GM18502 (cell line): ENCODE measurements around the gene VAMP5.
A peak's percentile ranks its signal among the peaks of the same experiment; 100 is the strongest.
"Not testable (repeated sequence)": the region's sequence is repeated elsewhere in the genome, so short reads cannot be mapped to it uniquely, and the experiment has no call there.

ENCODE experiments used
- ATAC-seq: cut with Tn5 transposase; IDR thresholded peaks from one replicate; pipeline ENCODE4 v1.9.1; 2021; ENCODE audit warnings: mild to moderate bottlenecking; ENCODE audit not compliant: unreplicated experiment, poor library complexity

Gene VAMP5

DNA sequence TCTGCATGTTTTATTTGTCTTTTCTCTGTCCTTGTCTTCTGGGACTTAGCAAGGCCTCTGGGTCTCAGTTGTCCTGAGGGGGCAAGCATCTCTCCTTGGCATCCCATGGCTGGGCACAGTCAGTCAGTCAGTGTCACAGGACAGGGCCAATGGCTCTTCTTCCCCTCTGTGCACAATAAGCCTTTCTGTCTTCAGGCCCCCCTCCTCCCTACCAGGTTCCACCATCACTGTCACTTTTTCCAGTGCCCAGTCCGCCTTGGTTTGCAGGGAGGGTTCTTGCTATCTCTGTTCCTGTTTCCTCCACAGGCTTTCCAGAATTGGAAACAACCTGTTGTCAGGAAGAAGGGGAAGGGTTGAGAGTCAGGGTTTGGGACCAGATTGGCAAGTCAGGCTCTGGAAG lies 1.7 kb upstream of the VAMP5 start:
- ATAC-seq: no peak

DNA sequence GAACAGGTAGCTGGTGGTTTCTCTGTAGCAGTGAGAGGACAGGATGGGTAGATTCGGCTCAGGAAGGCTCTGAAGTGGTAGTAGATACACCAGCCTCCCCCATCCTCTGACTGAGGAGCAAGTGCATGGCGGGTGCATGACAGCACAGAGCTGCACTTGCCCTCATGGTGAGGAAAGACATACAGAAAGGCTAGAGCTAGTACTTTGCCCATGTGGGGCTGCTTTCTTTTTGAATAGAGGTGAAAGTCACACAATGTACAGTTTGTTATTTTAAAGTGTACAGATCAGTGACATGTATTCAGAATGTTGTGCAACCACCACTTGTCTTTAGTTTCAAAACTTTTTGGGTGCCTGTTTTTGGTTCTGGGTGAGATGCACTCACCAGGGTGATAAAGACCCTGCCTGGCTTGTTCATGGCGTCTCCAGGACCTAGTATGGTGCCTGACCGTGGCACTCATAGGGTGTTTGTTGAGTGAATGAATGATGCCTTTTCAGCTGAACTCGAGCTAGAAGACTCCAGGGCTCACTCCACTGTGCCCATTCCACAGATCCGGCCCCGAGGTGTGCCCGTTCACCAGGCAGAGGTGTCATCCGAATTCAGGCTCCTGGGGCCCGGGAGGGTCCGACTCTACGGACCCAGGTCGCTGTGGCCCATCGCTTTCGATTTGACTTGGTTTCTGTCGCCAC lies 421 bp upstream of the VAMP5 start:
- ATAC-seq: peak; percentile 53

DNA sequence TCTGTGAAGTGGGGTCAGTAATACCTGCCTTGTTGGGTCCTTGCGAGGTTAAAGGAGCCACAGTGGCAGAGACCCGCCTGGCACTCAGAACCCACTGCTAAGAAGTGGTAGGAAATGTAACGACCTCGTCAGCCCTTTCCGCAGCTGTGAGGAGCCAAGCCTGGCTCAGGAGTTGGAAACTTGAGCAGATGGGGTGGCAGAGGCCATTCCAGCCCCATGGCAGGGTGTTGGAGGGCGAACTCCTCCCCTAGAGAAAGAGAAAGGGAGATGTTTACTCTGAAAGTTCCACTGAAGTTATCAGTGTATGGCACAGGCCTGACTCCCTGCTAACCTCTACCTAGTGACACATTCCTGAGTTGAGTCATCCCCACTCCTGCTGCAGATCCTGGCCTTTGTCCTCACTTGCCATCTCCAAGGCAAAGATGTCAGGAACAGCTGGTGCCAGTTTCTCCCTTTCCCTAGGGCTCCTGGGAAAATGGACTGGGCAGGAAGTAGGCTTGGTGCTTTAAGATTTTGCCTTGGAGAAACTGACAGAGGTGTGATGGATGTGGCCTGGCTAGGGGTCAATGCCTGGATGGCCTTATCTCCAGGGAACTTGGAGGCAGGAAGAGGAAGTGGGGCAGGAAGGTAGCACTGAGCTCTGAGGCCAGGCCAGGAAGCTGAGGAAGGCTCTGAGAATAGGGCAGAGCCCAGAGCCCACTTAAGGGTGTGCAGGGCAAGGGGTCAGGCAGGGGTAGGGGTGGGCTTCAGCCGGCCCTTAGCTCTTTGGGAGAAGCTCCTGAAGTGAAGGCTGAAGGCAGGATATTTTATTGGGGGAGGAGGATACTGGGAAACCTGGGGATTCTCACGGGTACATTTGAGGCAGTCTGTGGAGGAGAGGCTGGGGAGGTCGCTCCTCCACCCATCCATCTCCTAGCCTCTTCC lies 888 bp downstream of the VAMP5 start:
- ATAC-seq: peak; percentile 49

DNA sequence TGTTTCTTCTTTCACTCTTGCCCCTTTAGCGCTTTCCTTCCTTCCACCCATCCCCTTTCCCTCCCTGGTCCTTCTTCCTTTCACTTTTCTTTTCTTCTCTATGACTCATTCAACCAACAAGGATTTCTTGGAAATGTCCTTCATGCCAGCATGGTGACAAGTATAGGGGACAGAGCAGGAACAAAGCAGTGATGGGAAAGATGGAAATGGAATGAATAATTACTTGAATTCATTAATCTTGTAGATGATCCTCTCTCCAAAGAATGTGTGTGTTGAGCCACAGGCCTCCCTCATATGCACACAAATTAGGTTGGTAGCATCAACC lies 1.5 kb downstream of the VAMP5 start:
- ATAC-seq: no peak

DNA sequence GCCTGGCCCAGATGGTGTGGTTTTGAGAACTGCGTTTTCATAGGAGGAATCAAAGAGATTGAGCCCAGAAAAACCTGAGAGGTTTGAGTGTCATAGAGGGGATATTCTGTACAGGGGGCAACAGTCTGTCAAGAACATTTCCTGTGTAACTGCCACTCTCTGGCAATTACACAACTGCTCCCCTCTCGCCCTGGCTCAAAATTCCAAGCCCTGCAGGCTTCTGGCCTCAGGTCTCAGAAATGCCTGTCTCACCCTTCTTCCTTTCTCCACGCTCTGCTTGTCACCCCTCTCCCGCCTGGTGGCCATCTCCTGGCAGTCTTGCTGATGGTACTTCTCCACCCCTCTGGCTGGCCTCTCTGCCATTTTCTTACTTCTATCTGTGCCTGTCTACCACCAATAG lies 4.0 kb downstream of the VAMP5 start:
- no peak for ATAC-seq

DNA sequence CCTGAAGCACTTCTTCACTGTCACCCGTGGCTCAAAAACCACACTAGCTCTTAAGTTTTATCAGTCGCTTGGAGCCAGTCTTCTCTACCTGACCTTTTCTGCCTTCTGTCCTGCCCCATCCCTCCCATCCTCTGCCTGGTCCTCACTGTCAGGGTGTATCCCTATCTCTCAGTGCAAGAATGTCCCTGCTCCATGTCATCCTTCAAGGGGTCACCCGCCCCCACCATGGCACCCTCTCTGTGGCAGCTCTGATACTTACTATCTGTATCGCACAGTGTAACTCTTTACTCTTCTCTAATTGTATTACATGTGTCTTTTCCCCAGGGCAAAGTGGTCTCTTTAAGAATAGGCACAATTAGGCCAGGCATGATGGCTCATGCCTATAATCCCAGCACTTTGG lies 4.4 kb downstream of the VAMP5 start:
- ATAC-seq: no peak

DNA sequence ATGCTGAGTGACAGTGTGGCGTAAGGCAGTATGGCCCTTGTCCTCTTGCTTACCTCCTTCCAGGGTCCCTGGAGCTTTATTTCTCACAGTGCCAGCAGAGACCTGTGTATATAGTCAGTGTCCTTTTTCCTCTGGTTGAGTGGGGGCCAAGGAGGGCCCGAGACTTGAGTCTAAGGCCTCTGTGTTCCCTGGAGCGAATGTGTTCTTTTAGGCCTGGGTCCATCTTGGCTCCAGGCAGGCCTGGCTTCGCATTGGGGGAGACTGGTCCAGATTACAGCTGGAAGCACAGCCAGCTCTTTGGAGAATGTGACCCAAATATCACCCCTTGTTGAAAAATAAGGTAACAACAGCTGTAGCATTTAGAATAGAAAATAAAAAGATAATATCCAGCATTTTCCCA lies 5.0 kb downstream of the VAMP5 start:
- ATAC-seq: no peak

DNA sequence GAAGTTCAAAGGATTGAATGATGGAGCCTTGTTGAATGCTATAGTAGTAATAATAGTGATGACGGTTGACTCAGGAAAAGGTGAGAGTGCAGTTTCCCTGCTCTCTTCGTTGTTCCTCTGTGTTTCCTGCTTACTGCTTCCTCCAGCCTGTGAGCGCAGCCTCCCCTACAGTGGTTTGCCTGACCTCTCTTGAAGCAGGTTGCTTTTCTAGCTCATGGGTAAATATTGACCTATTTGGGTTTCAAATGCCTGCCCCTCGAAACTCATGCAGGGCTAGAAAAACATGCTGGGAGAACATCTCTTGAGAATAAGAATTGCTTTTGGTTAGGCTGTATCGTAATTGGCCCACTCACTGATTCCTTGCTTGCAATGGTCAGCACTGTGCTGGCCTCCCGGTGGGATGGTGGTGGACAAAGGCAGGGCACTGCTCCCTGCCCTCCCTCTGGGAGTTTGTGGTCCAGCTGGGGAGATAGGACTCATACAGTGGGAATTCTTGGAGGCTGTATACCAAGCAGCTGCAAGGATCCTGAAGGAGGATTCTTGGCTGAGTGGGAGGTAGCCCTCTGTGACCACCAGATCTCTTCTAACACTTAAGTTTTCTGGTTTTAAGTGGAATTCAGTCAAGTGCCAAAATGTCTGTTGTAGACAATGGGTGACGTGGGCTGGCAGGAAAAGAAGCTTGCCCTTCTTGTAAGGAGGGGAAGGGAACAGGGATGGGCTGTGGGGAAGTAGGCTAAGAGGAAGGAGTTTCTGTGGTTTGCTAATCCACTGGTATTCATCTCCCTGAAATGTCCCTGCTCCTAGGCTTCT lies 6.0 kb downstream of the VAMP5 start:
- ATAC-seq: no peak

DNA sequence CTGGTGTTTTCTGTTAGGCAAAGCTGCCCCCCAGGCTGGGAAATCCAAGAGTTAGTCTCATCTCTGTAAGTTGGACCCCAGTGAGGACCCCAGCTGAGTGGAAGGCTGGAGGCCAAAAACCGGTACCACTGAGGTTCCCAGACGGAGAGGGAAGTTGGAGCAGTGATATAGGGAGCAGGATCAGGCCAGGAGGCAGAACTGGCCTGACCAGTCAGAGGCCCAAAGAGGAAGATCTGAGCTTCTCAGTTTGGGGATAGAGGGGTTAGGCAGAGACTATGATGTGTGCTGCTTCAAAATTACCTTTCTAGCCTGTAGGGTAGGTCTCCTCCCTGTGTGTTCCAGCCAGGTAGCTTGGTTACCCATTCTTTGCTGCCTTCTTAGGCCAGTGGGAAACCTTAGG lies 6.7 kb downstream of the VAMP5 start:
- ATAC-seq: no peak

DNA sequence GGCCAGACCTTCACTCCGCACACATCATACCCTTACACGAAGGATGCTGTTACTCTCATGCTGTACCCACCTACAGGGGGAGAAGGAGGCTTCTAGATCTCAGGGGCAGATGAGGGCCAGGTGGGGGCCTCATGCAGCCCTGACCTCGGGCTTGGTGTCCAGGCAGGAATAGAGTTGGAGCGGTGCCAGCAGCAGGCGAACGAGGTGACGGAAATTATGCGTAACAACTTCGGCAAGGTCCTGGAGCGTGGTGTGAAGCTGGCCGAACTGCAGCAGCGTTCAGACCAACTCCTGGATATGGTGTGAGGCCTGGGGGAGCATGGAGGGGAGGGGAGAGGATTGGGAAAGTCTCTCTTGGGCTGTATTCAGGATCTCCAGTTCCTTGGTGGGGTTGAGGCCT lies 7.3 kb downstream of the VAMP5 start:
- ATAC-seq: no peak

DNA sequence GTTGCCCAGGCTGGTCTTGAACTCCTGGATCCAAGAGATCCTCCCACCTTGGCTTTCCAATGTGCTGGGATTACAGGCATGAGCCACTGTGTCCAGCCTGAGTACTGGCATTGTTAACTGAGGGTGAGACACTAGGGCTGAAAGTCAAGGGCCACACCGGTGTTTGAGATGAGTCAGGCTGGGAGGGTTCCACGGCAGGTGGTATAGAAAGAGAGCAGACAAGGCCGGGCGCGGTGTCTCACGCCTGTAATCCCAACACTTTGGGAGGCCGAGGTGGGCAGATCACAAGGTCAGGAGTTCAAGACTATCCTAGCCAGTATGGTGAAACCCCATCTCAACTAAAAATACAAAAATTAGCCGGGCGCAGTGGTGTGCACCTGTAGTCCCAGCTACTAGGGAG lies 8.1 kb downstream of the VAMP5 start:
- ATAC-seq: not testable (repeated sequence)

DNA sequence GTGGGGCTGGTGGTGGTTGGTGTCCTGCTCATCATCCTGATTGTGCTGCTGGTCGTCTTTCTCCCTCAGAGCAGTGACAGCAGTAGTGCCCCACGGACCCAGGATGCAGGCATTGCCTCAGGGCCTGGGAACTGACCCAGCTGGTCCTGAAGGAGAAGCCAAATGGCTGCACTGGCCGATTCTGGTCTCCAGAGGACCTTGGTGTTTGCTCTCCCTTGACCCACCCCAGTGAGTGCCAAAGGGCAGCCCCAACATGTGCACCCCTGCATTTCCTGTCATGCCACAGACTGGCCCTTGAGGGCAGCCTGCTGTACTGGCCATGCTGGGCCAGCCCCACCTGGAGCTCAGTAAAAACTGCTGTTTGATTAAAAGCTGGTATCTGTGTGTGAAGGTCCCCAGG lies 8.8 kb downstream of the VAMP5 start:
- ATAC-seq: no peak

DNA sequence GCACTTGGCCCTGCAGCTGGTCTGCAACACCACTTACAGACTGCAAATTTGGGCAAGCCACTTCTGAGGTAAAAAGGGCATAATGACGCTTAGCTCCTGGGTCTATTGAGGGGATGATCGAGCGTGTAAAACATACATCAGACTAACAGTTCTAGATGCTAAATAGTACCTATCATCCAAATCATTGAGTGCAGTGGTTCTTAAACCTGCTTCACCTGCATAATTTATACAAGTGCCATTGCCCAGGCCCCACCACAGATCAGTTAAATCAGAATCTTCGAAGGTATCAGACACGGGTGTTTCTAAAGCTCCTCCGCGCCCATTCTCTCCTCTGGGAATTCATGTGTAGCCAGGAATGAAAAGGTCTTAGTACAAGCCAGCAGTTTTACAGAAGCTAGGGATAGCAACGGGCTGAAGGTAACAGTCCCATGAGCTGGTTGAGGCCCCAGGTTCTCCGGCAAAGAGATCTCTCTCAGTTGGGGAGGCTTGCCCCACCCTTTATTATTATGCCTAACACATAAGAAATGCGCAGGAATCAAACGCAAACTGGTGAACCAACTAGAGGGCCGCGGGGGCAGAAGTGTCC lies 10.6 kb downstream of the VAMP5 start:
- ATAC-seq: no peak

DNA sequence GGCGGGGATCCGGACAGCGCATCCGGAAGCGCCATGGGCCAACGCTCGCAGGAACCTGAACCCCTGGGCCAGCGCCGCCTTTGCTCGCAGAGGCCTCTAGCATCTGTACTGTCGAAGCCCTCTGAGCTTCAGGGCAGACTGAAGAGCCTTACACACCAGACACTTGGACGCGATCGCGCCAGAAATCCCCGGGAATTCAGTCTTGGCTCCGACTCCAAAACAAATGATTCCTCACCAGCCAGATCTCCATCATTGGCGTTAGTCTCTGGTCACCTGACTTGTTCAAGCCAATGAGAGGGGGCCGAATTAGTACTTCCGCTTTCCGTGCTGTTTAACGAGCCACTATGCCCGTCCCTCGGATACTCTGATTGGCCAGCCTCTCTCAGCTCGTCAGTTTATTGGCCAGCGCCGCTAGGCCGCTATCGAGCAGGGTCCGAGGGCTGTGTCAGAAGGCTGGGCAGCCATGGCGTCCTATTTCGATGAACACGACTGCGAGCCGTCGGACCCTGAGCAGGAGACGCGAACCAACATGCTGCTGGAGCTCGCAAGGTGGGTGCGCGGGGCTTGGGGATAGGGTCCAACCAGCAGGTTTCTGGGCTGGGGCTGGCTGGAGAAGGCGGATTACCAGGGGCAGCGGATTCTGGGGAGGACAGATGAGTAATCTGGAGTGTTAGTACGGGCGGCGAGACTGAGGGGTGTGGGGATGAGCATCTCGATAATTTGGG lies 11.2 kb downstream of the VAMP5 start, which contains the start of gene RNF181:
Gene RNF181, plus strand, starts transcription at position 445 of the 725 bp plus-strand sequence. Its CDS starts 19 bp downstream, at position 464.
- ATAC-seq: peak; percentile 98

DNA sequence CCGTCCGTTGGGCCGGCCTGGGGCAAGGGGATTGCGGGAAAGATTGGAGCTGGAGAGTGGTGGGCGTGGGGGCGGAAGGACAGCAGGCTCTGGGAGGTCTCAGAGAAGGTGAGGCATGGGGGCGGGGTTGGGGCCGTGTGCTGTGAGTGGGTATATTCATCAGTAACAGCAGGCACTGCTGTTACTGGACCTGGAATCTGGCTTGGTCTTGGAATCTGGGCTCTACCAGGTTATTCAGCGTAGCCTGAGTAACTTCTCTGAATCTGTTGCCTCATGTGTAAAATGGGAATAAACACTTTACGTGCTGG lies 11.7 kb downstream of the VAMP5 start:
- ATAC-seq: no peak

DNA sequence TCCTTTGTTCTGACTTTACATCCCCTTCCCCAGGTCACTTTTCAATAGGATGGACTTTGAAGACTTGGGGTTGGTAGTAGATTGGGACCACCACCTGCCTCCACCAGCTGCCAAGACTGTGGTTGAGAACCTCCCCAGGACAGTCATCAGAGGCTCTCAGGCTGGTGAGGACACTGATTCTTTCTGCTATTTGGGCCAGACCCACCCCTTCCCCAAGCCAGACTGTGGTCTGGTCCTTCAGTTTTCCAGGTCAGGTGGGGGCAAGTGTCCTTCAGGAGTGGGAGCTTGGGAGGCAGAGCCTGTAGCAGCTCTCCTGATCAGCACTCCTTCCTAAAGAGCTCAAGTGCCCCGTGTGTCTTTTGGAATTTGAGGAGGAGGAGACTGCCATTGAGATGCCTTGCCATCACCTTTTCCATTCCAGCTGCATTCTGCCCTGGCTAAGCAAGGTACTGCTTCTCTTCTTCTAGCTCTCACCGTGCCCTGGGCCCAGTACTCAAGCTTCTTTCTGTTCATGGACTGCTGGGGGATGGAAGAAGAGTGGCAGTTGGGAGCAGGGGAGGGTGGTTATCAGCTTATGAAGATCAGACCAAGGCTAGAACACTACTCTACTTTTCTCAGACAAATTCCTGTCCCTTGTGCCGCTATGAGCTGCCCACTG lies 12.4 kb downstream of the VAMP5 start:
- ATAC-seq: no peak

DNA sequence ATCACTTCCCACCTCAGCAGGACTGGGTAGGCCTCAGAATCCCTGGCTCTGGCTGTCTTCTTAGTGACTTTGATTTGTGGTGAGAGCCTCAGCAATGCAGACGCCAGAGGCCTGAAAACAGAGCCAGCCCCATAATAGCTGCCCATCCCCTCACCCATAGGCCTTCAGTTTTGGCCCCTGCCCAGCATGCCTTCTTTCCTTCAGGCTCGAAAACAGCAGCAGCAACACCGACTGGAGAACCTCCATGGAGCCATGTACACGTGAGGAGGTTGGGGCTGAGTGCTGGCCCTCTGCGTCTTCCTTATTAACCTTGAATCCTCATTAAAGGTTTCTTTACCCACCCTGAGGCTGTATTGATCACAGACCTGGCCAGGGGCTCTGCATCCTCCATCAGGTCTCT lies 13.0 kb downstream of the VAMP5 start:
- no peak for ATAC-seq

DNA sequence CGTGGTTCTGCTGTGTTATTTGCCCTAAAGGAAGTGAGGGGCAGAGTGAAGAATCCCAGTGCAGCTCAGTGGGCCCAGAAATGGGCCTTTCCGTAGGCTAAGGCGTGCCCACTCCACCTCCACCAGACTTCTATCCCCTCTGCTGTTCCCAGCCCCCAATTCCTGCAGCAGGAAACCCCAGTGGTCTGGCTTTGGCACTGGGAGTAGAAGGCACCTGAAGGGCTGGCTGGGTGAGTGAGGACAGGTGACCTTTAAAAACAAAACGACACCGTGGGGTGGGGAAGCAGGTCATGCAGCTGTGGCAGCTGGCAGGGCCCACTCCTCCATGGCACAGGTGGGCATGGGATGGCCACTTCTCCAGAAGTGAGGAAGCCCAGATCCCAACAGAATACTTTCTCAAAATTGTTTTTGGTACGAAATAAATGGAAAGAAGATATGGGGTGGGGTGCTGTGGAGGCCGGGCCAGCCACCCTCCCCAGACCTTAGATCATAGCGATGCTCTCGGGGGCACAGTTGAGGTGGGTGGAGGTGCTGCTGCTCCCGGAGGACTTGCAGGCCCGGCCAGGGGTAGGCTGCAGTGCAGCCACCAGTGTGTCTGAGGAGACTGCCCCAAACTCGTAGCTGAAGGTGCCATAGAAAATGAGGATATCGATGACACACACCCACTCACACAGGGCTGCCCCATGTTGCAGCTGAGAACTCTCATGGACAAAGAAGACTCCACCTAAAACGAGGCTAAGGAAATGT lies 14.5 kb downstream of the VAMP5 start:
- no peak for ATAC-seq
